ENCODE data around the gene ANGPTL5. TPM values are rescaled to one million over a fixed set of nuclear protein-coding genes. Genes with fewer than 3 reads are reported as not detected.
"Not testable (repeated sequence)": the region's sequence is repeated elsewhere in the genome, so short reads cannot be mapped to it uniquely, and the experiment has no call there.

ANGPTL5 gene
- total RNA-seq, 1 donor from 2014 or later = not detected

DNA sequence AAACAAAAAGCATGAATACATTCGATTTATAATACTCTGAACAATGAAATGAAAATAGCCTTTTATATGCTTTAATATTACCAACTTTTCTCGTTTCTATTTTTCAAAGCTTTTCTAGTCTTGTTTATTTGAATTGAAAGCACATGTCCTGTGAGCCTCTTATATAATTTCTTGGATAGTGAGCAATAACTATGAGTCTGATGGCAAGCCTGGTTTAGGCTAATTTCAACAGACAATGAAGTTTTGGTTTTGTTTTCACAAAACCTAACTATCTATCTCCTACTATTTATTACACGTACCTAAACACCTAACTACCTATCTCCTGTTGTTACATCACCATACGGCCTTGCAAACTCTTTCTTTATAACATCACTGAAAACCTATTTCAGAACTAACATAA is 30.7 kb downstream of the ANGPTL5 start:
- DNase-seq = no peak

DNA sequence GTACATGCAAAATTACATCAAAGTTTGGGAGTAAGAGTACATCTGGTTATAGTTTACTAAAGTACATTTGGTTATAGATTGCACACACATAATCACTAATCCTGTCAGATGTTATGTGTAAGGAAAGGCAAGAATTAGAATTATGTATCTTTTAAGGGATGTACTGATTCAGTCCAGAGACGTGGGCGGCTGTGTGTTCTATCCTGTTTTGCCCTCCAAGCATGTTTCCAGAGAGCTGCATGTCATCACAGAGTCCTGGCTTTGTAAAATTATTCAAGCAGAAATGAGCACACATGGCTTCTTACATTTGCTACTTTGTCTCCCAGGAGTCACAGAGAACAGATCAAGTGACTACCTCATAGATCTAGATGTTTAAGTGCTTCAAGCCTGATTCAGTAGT is 34.7 kb downstream of the ANGPTL5 start:
- no peak for DNase-seq

DNA sequence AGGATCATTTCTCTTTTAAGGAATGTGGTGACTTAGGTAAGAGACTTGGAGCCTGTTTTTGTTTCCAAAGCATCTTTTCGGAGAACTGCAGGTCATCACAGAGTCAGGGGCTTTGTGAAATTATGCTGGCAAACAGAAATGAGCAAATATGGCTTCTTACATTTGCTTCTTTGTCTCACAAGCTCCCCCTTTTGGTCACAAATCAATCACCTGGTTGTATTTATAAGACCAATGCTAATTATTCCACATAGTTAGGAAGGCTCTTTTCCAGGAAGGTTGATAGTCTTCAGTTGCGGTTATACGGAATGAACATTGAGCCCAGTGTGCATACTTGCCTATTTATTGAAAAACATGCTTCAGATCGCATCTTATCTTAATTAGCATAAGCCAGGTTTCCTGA is 36.1 kb downstream of the ANGPTL5 start:
- no peak for DNase-seq

DNA sequence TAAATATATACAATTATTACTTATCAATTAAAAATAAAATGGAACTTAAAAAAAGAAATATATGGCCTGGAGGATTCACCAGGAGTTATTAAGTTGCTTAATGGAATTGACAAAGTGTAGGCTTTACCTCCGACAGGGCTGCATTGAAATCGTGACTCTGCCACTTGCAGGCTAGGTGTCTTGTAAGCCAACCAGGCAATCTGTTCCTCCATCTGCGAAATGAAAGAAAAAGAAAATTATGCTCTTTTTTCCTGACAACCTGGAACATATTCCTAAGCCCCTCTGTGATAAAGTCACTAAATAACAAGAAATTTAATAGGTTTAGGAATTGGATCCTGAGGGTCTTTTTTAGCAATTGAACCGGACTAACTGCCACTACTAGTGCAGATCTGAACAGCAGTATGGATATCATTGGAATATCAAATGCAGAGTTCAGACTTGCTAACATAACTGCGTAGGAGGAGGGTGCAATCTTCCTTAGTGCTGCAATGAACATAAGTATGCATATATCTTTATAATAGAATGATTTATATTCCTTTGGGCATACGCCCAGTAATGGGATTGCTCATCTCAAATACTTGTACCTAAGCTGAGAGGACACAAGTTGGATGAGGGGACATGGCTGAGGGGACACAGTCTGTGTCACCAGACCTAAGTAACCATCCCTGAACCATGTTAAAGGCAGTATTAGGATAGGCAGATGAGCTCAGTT is 44.0 kb downstream of the ANGPTL5 start:
- DNase-seq = no peak

DNA sequence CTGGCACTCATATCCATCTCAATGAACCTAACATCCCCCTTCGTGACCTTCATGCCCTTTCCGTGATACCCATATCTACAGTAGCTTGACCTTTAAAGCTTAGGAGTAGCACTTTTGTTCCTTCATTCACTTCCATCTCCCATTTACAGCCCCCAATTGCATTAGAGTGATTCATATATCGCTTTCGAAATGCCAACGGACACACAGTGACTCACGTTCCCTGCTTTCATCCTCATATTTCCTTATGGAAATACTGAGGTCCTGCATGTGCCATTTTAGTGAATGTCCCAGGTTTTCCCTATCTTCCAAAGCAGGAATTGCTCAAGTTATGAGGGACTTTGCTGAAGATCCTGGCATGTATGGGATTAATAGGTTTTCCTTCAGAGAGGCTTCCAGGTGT is 45.8 kb downstream of the ANGPTL5 start:
- no peak for DNase-seq

DNA sequence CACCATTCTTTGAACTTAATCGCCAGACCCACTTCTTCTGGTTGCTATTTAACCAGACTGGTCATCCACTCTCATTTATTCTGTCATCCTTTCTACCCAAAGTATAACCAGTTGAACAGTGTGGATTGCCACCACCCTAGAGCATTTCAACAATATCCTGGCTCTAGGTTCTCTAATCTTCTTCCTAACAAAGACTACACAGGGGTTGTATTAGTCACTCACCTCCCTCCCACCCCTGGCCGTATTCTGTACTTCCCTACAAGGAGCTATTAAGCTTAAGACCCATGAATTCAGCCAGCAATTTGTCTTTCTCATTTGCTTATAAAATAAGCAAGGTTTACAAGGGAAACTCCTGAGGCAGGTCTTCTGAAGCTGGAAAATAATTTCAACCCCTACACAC is 48.4 kb downstream of the ANGPTL5 start:
- DNase-seq = no peak

DNA sequence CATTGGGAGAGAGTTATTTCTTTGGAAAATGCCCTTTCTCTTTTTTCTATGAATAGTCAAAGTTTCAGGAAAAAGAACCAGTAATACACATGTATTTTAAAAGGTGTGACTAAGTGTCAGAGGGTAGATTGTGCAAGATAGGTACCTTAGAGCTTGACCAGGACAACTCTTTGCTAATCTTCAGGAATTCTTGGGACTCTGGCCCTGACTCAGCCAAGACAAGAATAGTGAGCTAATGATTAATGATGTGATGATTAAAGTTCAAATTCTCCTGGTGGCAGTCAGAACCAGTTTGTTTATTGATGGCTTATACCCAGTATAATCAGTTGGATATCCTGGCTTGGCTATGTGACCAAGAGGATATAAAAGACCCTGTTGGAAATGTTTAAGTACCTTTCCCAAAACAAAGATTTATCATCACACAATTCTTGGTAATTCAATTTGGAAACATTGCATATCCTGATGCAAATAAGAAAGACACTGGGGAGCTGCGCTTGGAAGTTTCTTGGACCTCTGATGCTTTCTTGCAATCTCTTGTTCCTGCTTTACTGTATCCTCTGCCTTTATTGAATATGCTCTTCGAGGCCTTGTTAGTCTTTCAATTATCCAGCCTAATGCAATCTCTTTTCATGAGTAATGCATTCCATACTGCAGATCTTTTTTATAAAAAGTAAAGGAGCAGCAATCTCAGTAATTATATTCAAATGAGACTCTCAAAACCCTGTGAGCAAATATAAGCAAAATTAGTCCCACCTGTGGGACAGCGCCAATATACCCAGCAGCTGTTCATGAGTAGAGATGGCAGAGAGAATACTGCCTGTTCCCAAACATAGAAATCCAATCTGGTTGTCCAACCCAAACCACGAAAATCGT is 49.5 kb downstream of the ANGPTL5 start:
- no peak for DNase-seq

DNA sequence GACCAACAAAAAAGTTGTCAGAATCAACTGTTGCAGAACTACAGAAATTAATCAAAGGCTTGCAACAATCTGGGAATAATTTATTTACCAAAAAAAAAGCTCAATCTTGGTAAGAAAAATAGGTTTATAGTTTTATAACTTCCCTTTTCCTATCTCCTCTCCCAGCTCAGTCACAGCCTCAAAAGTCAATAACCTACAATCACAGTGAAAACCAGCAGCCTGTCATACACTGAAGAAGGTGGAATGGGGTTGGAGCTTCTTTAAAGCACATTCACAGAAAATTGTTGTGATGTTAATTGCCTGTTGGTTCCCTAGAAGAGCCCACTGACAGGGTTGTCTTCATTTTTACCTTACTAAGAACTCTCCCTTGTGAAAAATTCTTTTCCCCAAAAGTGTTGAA is 52.2 kb downstream of the ANGPTL5 start:
- no peak for DNase-seq

DNA sequence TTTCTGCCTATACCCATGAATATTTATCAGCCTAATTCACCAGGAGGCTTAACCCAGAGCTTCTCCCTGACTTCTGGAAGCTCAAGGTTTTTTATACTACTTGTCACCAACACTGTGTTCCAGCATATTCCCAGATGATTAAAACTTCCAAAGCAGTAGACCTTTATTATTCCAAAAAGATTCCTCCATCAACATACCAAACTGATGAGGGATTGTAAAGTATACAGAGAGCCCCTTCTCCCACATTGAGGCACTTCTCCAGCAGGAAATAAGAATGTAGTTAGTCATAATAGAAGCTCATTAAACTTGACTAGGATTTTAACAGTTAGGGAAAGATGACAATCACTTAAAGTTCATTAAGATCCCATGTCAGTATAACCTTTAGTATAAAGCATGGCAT is 53.0 kb downstream of the ANGPTL5 start:
- no peak for DNase-seq

DNA sequence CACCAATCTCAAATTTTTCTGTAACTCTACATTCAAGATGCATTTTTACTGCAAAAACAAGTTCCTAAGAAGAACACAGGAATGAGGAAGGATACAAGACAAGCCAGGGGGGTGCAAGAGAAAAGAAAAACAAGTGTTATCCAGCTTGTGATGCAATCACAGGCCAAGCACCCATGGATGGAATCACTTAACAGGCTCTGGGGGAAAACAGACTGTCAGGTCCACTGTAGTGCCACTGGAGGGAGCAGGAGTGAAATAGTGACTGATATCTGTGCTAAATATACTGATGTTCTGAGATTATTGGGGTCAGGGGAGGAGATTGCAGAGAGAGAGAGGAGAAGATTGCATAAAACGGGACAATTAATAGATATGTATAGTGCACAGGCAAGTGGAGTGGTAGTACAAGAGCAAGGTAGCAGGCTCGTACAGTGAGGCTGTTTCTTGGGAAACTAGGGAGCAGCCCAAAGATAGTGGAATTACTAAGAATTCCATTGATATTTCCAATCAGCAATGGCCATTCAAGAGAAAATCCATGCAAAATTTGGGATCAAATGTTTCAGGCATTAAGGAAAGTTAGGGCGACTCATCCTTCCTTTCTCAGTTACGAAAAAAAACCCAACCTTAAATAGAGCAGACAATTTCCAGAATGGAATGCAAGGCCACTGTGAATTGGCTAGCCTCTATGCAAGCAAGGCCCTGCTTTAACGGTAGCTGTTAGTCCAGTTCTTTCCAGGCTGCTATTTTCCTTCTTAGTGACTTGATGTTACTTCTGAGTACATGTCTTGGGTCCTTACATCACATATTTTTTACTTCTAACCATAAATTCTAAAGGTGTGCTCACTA is 53.7 kb downstream of the ANGPTL5 start:
- DNase-seq = no peak

DNA sequence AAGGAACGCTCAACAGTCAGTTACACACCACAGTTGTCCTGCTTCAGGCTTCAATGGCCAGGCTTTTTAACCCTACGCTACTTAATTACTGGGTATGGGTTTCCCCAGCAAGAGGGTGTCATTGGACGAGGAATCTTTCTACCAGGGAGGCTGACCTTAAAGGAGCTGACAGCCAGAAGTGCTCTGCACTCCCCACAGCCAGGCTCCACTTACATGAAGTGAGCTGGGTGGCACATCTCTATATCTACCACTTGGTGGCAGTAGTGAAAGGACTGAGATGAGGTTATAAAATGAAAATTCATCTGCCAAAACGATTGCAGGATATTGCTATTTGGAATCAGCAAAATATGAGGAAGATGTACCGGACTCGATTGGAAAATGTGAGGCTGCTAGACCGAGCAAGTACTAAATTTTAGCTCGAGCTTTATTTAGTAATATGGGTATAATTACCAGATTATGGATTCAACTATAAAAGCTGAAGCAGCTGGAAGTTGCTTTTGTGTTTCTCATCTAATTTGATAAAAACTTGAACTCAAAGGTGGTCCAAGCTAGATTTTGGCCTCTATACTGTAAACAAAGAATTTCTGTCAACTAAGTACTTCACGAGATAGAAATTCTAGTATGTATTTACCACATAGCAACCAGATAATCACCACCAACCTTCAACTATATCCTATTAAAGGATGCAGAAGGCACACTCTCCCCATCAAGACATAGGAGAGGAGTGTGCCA is 55.5 kb downstream of the ANGPTL5 start:
- peak; percentile 70 for DNase-seq

DNA sequence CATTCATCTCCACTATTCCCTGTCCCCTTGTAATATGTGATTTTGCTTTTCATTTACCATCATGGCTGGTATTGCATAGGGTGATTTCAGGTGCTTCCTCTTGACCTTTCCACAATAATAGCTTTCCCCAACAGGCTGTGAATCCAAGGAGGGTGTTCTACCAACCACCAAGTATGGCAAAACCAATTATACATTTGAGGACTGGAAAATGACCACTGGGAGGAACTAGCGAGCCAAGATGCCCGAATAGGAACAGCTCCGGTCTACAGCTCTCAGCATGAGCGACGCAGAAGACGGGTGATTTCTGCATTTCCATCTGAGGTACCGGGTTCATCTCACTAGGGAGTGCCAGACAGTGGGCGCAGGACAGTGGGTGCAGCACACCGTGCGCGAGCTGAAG is 64.1 kb downstream of the ANGPTL5 start:
- not testable (repeated sequence) for DNase-seq

DNA sequence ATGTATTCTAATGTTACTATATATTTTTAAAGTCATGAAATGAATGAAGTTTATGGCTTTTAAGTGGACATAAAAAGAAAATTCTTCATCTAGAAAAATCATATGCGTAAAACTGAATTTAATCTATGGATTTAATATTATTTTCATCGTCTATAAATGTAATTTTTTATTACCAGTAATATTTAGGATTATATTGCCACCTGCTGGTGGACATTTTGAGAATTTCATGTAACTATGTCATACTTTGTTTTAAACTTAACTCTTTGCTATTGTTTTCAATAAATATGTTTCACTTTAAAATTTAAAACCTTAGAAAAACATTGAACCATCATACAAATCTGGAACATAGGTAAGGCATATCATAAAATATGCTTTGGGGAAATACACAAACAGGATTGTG is 68.1 kb downstream of the ANGPTL5 start:
- DNase-seq = peak; percentile 63

DNA sequence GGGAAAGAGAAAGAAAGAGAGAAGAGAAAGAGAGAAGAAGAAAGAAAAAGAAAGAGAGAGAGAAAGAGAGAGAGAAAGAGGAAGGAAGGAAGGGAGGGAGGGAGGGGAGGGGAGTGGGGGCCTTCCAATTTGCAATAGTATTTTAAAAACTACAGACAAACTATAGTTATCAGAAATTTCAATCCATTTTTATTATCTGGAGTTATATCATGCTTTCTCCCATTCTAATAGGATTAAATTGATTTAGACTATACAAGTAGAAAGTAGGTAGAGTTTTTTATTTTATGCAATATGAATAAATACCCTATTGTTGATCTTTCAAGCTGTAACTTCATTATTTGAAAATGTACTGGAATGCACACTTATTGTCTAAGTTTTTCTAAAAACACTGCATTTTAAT is 71.7 kb downstream of the ANGPTL5 start:
- DNase-seq = no peak

DNA sequence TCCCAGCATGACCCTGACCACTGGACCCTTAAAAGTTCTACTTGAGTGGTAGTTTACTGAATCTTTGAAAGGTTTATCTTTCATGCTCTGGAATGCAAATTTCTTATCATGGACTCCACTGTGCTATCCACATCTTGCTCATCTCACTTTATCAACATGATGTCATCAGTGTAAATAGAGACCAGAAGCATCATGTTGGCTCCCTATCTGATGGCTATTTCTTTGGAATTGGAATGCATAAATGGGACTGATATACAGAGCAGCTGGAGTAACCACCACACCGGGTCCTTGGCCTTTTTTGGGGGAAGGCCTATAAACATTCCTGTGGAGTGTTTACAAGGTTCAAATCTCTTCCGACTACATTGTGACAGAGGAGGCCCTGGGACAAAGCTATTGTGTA is 75.6 kb downstream of the ANGPTL5 start:
- no peak for DNase-seq

Other genes starting within 250 kb of the ANGPTL5 start
- gene CEP126, start 1.5 kb downstream of the ANGPTL5 start, total RNA-seq = 4.2 TPM
- gene CFAP300, start 130.9 kb upstream of the ANGPTL5 start, total RNA-seq = 1.6 TPM
- gene YAP1, start 193.9 kb upstream of the ANGPTL5 start, total RNA-seq = 113 TPM

Measured in tongue (tissue), 2 donors.